HG03457 (cell line): ENCODE measurements around the gene GRHL1.

Source experiments
- ATAC-seq: cut with Tn5 transposase; IDR thresholded peaks from one replicate; pipeline ENCODE4 v1.9.1; 2021; ENCODE audit warnings: moderate number of reproducible peaks; ENCODE audit not compliant: unreplicated experiment

The GRHL1 gene

DNA sequence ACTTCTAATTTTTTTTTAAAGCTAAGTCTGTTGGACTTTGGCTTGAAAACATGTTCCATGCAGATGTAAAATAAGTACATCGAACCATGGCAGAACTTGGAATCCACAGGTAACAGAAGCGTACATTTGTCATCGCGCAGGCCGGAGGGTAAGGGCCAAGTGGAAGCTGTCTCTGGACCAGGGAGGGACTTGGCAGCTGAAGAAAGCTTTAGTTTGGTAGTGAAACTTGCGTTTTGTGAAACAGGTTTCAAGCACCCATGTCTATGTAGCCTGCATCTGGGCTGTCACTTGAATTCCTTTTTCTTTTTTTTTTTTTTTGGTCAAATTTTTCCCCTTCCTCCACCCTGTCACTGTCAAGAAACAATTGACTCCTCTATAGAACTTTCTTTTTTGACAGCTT is 20.4 kb downstream of the GRHL1 start:
- ATAC-seq = no peak

DNA sequence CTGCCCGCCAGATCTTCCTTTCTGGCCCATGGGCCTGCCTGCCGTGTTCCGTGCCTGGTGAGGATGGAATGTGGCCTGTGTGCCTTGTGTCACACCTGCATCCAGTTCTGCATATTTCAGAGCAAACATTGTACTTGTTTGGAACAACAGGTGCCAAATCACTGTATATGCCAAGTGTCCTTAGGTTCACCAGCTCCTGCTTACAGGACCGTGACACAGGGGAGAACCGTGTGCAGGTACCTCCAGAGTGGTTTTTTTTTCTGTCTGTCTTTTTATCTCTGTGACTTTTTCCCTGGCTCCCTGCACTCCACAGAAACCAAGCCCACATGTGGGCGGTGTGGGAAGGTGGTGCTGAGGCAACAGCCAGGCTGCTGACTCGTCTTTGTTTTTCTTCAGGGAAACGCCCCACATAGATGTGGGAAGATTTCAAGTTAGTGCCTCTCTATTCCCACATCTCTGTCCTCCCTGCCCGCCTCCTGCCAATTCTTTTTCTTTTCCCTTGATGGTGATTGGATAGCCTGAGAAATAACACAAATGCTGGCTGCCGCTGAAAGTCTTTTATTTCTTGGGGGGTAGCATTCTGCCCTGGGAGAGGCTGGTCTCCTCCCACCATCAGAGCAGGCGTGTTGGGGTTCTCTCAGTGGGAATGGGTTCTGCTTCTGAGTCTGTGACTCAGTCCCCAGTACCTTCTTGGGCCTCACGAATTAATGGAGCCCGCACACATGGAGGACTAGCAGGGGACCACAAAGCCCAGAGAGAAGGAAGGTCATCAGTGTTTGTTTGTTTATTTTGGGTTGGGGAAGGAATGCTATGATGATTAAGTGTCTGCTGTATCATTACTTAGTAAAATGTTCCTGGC is 21.4 kb downstream of the GRHL1 start:
- ATAC-seq = no peak

DNA sequence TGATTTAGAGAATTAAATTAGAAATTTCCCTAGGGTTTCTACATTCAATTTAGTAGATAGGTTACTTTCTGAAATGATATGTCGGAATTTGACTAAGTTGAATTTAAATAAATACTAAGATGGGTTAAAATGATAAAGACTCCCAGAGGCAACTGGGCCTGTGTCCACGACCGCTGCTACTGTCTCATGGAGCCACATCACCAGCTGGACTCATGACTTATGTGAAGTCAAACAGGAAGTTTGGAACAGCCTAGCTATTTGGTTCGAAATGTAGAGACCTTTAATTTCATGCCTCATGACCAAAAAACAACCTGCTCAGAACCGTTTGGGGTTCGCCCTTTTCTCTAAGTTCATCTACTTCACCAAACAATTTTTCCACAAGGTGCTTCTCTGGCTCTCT is 22.2 kb downstream of the GRHL1 start:
- ATAC-seq = no peak

DNA sequence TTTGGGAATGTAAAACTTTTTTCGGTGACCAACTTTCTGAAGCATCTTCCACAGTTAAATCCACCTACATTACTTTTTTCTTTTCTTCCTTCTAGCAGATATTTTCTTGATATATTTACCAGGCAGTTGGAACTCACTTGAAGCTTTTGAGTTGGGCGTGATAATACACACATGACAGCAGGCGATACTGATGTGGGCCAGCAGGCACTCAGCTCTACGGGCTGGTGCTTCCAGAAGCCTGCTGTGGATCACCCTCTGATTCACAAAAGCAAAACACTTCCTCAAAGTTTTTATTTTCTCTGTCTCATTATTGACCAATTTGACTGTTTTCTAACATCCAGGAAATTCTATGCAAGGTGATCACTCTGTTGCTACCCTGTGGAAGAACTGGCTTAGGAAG is 22.9 kb downstream of the GRHL1 start:
- ATAC-seq = no peak

DNA sequence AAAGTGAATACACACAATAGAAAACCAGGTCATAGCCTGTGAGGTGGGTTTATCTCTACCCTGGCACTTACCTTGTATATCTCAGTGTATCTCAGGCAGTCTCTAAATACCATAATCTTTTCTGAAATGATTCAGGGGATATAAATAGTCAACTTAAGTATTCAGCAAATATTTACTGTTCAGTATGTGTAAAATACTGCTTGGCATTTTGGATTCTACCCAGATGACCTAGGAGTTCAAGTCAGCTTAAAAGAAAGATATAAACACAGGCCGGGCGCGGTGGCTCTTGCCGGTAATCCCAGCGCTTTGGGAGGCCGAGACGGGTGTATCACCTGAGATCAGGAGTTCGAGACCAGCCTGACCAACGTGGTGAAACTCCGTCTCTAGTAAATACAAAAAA is 23.8 kb downstream of the GRHL1 start:
- ATAC-seq = no peak

DNA sequence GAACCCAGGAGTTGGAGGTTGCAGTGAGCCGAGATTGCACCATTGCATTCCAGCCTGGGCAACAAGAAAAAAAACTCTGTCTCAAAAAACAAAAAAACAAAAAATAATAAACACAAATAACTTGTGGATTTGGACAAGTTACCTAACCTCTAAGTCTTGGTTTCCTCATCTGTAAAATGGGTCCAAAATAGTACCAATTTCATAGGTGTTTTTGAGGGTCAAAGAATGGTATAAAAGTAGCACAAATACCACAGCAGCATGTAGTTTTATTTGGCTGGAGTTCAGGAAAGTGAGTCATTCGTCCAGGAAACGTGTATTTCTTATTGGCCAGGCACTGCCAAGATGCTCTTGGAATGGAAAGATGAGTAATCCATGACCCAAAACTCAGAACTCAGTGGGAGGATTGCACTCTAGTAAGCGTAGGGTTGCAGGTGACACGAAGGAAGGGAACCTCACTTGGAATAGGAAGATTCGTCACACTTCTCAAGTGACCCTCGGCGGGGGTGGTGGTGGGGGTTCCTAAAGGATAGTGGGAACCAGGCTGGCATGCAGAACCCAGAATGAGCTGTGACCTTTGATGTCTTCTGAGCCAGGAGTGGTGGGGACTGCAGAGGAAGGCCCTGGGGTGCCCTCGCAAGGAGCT is 24.4 kb downstream of the GRHL1 start:
- no peak for ATAC-seq

DNA sequence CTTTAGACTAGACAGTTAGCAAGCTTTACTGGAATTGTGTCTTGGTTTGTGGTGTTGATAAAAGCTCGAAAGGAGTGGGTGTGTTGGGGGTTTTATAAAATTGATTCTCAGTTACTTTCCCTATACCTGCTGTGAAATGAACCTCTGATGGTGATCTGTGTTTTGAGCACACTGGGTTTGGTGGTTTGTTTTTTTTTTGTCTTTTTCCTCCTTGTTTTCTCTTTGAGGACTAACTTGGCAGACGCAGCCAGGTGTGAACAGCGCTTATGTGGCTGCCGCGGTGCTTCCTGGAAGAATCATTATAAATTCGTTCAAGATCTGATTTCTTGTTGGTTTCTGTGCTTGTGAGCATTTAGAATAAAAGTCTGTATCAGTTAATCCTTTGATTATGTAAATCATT is 28.5 kb downstream of the GRHL1 start:
- ATAC-seq = no peak

DNA sequence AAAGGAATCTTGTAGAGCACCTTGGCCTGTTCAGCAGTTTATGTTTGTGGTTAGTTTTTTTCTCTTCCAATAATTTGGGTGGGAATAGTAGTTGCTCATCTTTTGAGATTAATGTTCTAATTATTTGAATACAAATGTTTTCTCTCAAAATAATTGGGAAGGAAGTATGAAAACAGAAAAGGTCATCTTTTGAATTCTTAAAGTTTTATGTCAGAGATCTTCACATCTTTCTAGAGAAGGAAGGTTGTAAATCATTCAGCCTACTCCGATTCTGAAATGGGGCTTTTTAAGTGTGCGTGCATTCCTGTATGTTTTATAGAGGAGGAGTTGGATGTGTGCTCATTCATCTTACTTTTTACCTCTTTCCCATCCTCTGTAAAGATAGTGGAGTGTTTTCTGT is 29.0 kb downstream of the GRHL1 start:
- ATAC-seq = no peak

DNA sequence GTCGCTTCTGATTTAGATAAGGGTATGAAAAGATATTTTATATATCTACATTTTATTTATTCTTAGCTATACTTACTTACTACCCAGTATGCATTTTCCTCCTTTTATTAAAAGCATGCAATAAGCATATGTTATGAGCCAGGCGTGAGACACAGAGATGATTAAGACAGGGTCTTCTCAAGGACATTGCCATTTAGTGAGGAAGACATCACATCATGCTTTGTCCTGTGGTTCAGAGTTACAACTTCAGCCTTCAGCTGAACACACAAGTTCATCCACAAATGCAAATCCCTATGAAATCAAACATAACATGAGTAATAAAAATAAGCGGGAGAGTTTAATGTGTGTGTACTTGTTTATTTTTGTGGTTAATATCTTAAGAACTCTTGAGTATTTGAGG is 30.2 kb downstream of the GRHL1 start:
- ATAC-seq = no peak

DNA sequence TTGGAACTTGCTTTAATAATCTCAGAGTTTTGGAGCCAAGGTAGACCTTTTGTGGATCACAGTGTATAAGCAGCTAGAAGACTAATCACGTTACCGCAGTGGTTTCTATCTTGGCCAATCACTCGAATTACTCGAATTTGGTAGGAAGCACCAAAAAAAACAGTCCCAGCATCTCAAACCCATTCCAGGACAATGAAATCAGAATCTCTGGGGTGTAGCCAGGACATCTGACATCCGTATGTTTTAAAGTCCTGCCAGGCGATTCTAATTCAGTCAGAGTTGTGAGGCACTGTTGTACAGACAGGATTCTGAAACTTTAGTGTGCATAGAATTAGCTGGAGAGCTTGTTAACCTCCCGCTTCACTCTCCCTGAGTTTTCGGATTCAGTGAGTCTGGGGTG is 30.8 kb downstream of the GRHL1 start:
- ATAC-seq = no peak

DNA sequence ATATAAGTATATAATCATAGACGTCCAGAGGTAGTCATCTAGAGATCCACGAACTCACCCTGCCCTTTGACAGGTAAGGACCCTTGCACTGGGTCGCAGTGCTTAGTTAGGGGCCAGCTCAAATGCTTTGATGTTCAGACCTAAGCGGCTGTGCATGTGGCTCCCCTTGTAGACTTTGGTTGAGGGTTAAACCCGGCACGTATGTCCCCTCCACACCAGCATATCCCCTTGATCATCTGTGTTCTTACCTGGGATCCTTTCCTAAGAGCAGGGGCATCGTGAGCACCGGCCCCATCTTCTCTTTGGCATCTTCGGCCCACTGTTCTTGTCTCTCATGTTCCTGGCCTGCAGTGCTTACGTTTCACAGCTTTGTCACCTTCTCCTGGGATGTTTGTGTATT is 31.4 kb downstream of the GRHL1 start:
- ATAC-seq = no peak

DNA sequence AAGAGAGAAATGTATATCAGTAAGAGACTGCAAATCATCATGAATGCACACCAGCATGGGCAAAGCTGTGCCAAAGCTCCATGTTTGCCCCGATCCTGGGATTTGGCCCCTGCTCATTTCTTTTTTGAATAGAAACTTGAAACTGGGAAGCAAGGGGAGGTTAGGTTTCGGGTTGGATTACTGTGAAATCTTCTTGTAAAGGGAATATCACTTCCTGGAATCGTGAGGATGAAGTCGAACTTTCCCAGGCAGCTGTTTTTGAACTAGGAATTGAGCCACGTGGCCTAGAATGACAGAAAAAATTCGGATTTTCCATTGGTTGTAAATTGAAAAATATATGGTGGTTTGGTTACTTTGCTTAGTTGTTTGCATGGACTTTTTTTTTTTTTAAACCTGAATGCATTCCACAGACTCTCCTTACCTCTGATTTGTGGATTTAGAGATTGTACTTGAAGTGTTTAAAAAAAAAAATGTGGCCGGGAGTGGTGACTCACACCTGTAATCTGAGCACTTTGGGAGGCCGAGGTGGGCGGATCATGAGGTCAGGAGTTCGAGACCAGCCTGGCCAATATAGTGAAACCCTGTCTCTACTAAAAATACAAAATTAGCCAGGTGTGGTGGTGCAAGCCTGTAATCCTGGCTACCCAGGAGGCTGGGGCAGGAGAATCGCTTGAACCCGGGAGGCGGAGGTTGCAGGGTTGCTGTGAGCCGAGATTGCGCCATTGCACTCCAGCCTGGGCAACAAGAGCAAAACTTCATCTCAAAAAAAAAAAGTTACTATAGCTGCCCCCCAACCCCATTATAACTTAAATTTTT is 32.1 kb downstream of the GRHL1 start:
- ATAC-seq = no peak

DNA sequence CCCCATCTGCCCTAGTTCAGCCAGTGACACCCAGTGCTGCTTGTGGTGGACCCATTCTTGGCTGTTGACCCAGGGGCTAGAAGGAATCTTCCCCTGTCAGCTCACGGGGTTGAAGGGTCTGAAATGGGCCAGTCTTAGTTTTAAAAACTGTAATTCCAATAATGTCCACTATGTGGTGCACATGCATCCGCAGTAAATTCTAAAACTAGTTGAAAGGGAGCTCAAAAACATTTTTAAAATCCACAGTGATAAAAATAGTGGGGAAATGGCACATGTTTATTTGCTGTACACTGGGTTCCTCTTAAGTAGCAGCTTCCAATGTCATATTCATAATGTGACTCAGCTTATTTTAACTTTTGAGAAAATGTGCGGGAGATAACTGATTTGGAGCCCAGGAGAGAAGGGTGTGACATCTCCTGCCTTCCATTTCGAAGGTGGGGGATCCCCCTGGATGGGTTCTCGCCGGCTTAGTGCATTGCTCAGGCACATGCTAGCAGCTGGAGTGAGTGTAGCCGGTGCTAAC is 32.8 kb downstream of the GRHL1 start:
- ATAC-seq = no peak

DNA sequence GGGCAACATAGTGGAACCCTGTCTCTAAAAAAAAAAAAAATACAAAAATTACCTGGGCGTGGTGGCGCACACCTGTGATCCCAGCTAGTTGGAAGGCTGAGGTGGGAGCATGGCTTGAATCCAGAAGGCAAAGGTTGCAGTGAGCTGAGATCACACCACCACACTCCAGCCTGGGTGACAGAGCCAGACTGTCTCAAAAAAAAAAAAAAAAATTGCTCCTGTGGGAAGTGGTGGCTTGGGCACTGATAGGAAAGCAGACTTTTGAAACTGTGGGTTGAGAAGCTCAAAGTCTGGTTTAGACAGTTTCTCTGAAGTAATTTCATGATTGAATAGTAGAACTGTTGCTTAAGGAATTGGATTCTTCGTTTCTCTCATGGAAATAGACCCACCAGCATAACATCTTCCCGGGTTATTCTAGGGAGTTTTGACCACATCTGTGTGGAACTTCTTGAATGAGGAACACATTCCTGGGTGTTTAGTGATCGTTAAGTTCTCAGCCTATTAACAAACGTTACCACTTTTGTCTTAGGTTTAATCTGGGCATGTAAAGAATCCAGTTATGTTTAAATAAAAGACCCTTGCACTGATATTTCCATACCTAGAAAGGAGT is 33.5 kb downstream of the GRHL1 start:
- no peak for ATAC-seq

DNA sequence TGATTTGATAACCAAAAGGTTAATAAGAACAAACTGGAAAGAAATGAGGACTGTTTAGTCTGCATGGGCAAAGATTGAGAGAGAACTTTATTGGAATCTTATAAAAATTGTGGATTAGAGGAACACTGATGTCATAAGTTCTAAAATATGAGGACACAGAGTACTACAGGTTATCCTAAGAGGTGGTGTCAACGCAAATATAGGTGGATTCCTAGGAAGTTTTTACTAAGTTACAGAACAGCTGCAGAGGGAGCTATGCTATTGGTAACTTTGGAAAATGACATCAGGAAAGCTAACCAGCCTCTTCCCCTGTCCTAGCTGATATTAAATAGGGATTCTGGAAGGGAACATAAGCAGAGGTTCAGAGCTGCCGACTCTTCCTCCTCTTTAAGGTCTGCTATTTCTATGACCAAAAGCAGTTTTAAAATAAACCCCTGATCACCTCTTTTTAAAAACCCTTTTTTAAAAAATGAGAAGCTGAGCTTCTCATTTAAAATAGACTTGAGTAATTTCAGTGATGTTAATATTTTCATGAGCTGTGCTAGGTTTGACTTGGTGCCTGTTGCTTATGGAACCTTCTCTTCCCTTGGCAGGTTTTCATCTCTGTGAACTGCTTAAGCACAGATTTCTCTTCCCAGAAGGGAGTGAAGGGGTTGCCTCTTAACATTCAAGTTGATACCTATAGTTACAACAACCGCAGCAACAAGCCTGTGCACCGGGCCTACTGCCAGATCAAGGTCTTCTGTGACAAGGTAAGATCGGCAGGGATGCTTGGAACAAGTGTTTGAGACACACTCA is 34.2 kb downstream of the GRHL1 start:
- ATAC-seq = no peak

DNA sequence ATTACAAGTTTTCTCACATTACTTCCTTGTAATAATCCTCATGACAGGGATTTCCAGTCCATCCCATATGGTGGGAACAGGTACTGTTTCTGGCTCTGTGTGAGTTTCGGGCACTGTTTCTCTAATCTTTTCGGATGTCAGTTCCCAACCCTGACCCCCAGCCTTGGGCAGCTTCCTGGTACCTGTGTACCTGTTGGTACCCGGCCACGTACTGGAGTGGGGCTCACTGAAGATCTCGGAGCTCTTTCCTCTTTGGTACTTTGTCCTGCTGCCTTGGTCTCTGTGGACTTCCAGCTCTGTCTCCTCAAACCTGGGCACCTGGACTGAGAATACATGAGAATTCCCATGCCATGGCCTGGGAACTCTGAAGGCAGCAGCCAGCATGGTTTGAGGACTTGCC is 36.8 kb downstream of the GRHL1 start:
- ATAC-seq = no peak

DNA sequence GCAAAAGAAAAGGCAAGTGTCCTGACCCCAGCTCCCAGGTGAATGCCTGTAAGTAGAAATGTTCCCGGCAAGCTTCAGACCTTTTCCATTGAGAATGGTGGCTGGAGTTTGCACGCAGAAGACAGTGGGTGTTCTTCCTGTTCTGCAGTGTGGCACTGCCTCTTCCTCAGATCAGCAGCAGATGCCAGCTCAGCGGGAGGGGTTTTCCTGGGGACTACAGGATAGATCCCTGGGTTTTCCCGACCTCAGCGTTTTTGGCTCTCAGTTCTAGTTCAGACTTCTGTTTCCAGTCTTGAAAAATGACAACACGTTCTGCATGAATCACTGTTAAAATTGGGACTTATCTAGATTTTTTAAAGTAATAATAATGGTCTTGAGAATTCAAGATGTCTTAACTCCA is 39.2 kb downstream of the GRHL1 start:
- ATAC-seq = no peak

DNA sequence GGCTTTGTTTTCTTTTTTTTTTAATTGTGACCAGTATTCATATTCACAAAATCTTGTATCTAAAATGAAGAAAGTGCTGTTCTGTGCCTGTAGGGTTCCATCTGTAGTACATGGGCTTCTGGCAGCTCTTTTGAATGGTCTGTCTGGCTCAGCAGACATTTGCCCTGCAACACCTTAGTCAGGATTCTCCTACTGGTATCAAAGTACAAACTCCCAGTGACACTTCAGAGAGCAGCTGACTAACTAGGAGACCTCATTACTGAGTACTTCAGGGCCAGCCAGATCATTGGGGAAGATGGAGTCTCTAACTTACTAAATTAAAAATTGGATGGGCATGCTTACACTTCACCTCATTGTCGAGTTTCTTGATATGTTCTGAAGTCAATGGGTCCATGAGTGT is 39.7 kb downstream of the GRHL1 start:
- ATAC-seq = no peak

DNA sequence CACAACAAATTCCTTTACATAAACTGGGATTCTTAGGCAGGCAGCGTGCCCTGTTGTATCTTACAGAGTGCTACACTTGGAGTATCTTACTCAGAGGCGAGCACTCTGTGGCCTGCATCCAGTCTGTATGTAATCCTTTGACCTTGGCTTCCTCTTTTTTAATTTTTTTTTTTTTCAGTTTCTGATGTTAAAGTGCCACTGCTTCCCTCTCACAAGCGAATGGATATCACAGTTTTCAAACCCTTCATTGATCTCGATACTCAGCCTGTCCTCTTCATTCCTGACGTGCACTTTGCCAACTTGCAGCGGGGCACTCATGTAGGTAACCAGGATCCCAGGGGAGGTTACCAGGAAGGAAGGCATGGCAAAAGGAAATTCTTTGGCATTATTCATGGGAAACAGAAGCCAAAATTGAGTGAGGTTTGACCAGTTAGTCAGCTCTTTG is 40.4 kb downstream of the GRHL1 start:
- no peak for ATAC-seq

DNA sequence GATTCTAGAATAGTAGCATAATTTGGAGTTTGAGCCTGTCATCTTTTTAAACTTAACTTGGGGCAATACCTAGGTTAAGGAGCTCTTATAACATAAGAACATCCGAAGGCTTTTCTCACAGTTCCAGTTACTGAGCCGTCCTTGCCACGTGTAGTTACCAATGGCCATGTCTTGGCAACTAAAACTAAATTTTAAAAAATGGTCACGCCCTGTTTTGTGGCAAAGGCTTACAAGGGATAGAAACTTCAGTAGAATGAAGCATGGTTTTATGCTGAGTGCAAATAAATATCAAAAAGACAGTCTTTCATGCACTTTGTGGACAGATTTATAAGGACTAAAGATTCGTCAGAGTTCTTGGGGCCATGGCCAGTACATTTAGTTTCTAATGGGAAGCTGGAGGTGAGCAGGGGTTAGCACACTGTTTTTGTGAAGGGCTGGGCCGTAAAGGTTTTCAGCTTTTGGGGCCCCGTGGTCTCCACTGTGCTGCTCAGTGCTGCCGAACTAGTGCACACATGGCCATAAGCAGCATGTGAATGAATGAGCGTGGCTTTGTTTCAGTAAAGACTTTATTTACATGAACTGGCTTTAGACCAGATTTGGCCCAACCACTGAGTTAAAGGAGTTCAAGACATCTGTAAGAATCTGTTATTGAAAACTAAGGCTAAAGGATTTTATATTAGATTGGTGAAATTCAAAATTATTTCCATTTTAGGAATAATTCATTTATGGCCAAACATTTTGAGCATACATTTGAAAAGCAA is 41.1 kb downstream of the GRHL1 start:
- ATAC-seq = no peak
